ENCODE measurements around the gene UNC119.

The UNC119 gene

GRCh38 chr17:28573040-28573380 is 20.6 kb upstream of the UNC119 start:
- no peak for DNase-seq (ENCODE audit: low spot score)

- no peak for DNase-seq (ENCODE audit: low spot score)
Observed at GRCh38 chr17:28572259-28573039, 20.0 kb upstream of the UNC119 start.

DNA sequence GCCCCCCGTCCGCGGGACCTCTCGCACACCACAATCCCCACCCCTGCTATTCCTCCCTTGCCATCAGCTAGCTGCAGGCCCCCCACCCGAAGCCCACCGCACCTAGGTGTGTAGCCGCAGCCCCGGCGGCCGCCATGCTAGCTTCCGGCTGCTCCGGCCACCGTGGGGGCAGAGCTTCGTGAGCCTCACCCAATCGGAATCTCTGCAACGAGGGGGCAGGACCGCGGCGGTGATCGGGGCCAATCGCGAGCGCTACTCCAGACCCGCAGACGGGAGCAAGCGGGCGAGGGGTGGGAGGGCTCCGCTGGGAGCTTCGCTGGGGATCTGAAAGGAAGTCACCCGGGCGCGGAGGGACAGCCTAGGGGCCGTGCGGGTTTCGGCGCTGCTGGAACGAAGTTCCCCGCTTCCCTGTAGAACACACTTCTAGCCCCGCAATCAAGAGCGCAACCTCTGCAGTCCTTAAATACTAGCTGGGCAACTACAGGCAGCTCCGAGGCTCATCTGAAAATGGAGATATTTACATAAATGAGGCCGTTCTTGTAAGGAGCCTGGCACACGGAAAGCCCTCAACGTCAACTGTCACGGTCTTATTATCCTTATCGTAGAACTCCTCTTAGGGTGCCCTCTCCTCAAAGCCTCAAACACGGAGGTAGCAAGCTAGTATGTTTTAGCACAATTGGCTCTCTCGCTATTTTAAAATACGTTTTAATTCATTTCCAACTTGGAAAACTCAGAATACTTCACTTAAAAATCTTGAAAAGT is 19.1 kb upstream of the UNC119 start, which contains the start of gene PIGS:
Gene PIGS (minus strand): TSS at position 164 of the 762 bp plus-strand sequence. CDS start 28 bp downstream, at position 136.
- peak; percentile 94 for DNase-seq (ENCODE audit: low spot score)

GRCh38 chr17:28570716-28571360 is 18.4 kb upstream of the UNC119 start:
- peak; percentile 46 for DNase-seq (ENCODE audit: low spot score)

- DNase-seq (ENCODE audit: low spot score), result no peak
Observed at GRCh38 chr17:28569446-28569845, 17.0 kb upstream of the UNC119 start.

DNA sequence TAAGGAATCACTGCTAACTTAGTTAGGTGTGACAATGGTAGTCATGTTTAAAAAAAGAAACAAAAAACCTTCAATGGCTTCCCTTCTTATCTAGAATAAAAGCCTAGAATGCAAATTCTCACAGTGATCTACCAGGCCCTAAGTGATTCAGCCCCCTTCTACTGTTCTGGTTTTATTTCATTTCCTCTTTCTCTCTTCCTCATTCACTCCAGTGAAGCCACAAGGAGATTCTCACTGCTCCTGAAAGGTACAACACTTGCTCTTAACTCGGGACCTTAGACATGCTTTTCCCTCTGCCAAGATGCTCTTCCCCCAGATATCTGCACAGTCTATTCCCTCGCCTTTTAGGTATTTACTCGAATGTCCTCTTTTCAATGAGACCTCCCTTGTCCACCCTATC is 15.2 kb upstream of the UNC119 start:
- peak; percentile 22 for DNase-seq (ENCODE audit: low spot score)

DNA sequence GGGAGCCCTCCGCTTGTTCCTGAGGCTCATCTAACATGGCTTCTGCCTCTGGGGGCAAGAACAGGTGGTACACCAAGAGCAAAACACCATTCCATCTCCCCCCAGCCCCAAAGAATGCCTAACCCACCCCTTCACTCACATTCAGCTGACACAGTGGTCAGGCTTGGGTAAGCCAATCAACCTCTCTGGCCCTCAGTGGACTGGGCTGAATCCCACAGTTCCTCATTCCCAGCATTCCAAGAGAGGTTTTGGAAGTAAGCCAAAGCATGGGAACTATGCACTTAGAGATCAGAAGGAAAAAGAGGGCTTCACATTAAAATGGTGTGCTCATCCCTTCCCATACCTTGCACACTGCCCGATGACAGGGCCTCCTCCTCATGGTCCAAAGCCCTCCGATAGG is 11.1 kb upstream of the UNC119 start:
- DNase-seq (ENCODE audit: low spot score), result peak; percentile 93

DNA sequence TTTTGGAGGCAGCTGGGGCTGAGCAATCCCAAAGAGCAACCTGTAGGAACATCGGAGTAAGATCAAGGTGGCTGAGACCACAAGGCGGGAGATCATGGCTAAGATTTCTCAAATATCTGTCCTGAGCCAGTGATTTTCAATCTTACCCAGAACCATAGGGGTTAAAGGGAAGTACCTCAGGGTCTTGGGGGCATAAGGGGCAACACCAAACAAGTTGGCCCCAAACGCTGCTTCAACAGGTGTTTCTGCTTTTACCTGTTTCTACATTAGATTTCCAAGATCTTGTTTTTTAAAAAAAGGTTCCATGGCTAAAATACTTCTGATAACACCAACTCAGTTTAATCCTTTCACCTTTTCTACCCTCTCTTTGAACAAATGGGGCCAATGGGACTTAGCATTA is 2.6 kb upstream of the UNC119 start:
- no peak for DNase-seq (ENCODE audit: low spot score)

- no peak for DNase-seq (ENCODE audit: low spot score)
Observed at GRCh38 chr17:28554565-28554964, 2.1 kb upstream of the UNC119 start.

GRCh38 chr17:28553000-28553505 is 629 bp upstream of the UNC119 start:
- no peak for DNase-seq (ENCODE audit: low spot score)

- DNase-seq (ENCODE audit: low spot score), result peak; percentile 25
Observed at GRCh38 chr17:28551421-28552175, 826 bp downstream of the UNC119 start.

DNA sequence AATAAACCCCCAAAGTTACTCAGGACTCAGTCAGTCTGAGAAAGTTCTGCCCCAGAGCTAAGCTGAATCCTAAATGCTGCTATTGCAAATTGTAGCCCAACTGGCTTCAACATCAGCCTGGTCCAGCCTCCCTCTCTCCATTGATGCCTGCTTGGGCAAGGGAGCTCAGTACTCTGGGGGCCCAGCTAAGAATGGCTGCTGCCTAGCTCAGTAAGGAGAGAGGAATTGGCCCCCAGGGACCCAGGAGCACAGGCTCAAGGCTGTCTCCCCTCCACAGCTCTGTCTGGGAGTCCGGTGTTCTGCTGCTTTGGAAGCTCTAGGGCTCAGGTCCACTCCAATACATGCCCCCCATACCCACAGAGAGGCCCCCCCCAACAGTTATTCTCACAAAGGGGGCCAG is 1.6 kb downstream of the UNC119 start:
- no peak for DNase-seq (ENCODE audit: low spot score)

DNA sequence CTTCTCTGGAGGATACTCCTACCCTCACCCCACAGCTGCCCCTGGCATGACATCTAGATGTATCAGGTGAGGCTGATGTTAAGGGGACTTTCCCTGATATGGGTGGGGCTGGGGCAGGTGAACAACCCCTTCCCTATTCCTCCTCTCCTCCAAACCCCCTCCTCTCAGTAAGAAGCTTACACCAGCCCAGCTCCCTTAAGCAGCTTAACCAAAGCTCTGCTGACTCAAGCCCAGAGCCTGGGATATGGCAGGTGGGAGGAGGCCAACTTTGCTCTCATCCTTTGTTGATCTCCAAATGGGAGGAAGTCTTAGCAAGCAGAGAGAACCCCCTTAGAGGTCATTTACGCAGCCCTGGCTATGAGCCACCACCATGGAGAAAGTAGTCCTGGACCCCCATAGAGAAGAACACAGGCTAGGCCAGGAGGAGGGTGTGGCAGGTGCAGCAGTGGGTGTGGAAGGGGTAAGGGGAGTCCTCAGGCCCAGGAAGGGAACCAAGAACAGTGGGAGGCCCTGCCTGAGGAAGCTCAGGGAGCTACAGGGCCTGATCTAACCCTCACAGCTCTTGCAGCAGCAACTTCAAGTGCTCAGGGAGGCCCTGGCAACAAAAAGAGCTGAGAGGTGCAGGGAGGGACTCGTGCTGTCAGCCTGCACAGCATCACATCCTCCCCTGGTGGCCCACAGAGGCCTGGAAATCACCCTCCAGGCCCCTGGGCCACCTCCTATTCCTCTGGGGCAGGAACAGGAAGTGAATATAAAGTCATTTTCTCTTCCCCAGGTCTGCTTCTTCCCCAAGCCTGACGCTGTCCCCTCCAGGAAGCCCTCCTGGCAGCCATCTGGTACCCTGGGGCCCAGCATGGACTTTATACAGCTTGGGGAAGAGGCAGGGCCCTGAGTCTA is 2.9 kb downstream of the UNC119 start:
- DNase-seq (ENCODE audit: low spot score), result peak; percentile 37

- DNase-seq (ENCODE audit: low spot score), result no peak
Observed at GRCh38 chr17:28548417-28549130, 3.9 kb downstream of the UNC119 start.

- peak; percentile 81 for DNase-seq (ENCODE audit: low spot score)
Observed at GRCh38 chr17:28547623-28548416, 4.6 kb downstream of the UNC119 start.

DNA sequence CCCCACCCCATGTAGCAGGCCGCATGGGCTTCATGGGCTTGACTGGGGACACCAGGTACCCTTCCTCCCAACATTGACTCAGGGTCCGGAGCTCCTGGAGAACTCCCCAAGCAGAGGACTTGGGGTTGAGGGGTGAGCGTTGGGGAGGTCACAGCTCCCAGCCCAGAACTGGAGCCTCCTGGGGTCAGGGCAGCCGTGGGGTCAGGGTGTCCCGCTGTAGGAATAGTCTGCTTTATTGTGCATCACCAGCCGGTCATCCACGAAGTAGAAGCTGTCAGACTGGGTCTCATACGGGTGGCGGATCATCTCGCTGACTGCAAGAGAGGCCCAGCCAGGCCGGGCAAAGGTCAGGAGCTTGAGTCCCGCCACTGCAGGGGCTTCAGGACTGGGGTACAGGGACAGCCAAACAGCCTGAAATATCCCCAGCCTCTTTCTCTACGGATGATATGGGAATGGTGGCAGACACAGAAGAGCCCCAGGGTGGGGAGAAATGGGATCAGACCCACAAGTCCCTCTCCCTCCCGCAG is 5.3 kb downstream of the UNC119 start:
- no peak for DNase-seq (ENCODE audit: low spot score)

GRCh38 chr17:28545787-28546415 is 6.5 kb downstream of the UNC119 start:
- DNase-seq (ENCODE audit: low spot score), result no peak

DNA sequence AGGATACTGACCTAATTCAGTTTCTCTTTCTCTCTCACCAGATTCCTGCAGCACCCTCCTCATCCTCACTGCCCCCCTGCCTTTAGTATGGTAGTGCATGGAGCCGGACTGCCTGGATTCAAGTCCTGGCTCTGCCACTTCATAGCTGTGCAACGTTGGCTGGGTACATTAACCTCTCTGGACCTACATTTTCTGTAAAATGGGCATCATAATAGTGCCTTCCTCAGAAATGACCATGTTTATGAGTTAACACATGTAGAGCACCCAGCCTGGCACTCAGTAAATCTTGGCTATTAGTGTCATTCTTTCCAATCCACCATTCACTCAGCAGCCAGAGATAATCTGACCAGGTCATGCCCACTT is 7.3 kb downstream of the UNC119 start:
- no peak for DNase-seq (ENCODE audit: low spot score)

Data from kidney tubule cell (primary cell).